Keratinocyte (primary cell): ENCODE data around the gene PFDN2. TPM values are rescaled to one million over a fixed set of nuclear protein-coding genes. Genes with fewer than 3 reads are reported as not detected.
A peak's percentile ranks its signal among the peaks of the same experiment; 100 is the strongest.

Source experiments
- DNase-seq: peaks from one replicate; pipeline ENCODE4 v3.0.0-alpha.2; 2011; ENCODE audit warnings: low read depth, missing footprints, low spot score
- FAIRE-seq: peaks from 2 replicates; lab custom pipeline; 2011; peaks lifted over from hg19 to GRCh38; lab: Jason Lieb, UNC
- H2AFZ ChIP-seq: 2 replicates; pipeline ENCODE4 v1.6.0; 2012; ENCODE audit warnings: low read length, control low read depth, inconsistent platforms; ENCODE audit not compliant: control insufficient read depth
- H3K27ac ChIP-seq: 2 replicates; pipeline ENCODE4 v1.5.1; 2011; ENCODE audit warnings: low read length; ENCODE audit not compliant: control insufficient read depth, insufficient read depth
- H3K27me3 ChIP-seq: 3 replicates; pipeline ENCODE4 v1.6.0; 2011; ENCODE audit warnings: low read length; ENCODE audit not compliant: control insufficient read depth, insufficient read depth; ENCODE audit errors: extremely low read depth
- H3K36me3 ChIP-seq, 2 experiments: 2 replicates in 1 of 2; 3 replicates in 1 of 2; pipeline ENCODE4 v1.5.1; 2011; ENCODE audit warnings: low read length in 2 of 2, mild to moderate bottlenecking in 1 of 2; ENCODE audit not compliant: control insufficient read depth in 2 of 2, insufficient read depth in 2 of 2; ENCODE audit errors: extremely low read depth in 1 of 2
- H3K4me1 ChIP-seq: 3 replicates; pipeline ENCODE4 v1.5.1; 2011; ENCODE audit warnings: low read length; ENCODE audit not compliant: control insufficient read depth, insufficient read depth; ENCODE audit errors: extremely low read depth
- H3K4me2 ChIP-seq: 3 replicates; pipeline ENCODE4 v1.6.0; 2011; ENCODE audit warnings: low read depth, low read length; ENCODE audit not compliant: control insufficient read depth, insufficient read depth; ENCODE audit errors: extremely low read depth
- H3K4me3 ChIP-seq, 3 experiments: fragments of 200-600 bp in 1 of 3; sonication (generic) in 1 of 3; 2 replicates in 2 of 3; 3 replicates in 1 of 3; pipeline ENCODE4 v1.5.1; 2011 to 2016; ENCODE audit warnings: low read length in 3 of 3, mild to moderate bottlenecking in 3 of 3, control low read depth in 2 of 3, inconsistent platforms in 1 of 3, low read depth in 1 of 3, mixed read lengths in 1 of 3, mixed run types in 1 of 3, moderate library complexity in 1 of 3; ENCODE audit not compliant: control insufficient read depth in 2 of 3, insufficient read depth in 2 of 3; ENCODE audit errors: extremely low read depth in 1 of 3
- H3K79me2 ChIP-seq: 2 replicates; pipeline ENCODE4 v1.6.0; 2012; ENCODE audit warnings: low read length; ENCODE audit not compliant: control insufficient read depth, insufficient read depth
- H3K9ac ChIP-seq: 3 replicates; pipeline ENCODE4 v1.6.0; 2011; ENCODE audit warnings: low read length; ENCODE audit not compliant: control insufficient read depth, insufficient read depth; ENCODE audit errors: extremely low read depth
- H3K9me1 ChIP-seq: 3 replicates; pipeline ENCODE4 v1.6.0; 2011; ENCODE audit warnings: low read length; ENCODE audit not compliant: control insufficient read depth, insufficient read depth; ENCODE audit errors: extremely low read depth
- H3K9me3 ChIP-seq: 2 replicates; pipeline ENCODE4 v1.5.1; 2012; ENCODE audit warnings: low read depth, low read length; ENCODE audit not compliant: control insufficient read depth
- H4K20me1 ChIP-seq: 3 replicates; pipeline ENCODE4 v1.6.0; 2011; ENCODE audit warnings: low read length; ENCODE audit not compliant: control insufficient read depth, insufficient read depth; ENCODE audit errors: extremely low read depth
- EZH2 ChIP-seq: IDR thresholded peaks from one replicate; pipeline ENCODE4 v1.6.1; 2012; ENCODE audit warnings: inconsistent platforms, mild to moderate bottlenecking, low read length, moderate library complexity
- dilution Hi-C: fragments of 300-500 bp; cut with MboI; formaldehyde crosslinking; loops from one replicate; pipeline ENCODE4 v1.7.0; 2020; ENCODE audit warnings: low sequenced_read_pairs; ENCODE audit not compliant: extremely low pct_ligation_motif_present
- polyA plus RNA-seq, 5 experiments: library from polyadenylated mRNA; depleted of rRNA in 3 of 5; stranded (reverse) in 3 of 5; stranded (forward) in 1 of 5; unstranded in 1 of 5; fragments of >200 nt; gene quantifications; 1 replicate in 1 of 5; 2 replicates in 3 of 5; 3 replicates in 1 of 5; pipeline versions ENCODE4 v1.2.1 to v1.2.3, GENCODE V29; 2011 to 2012; ENCODE audit warnings: missing spikeins in 2 of 5, low read depth in 1 of 5, low replicate concordance in 1 of 5
- TF ChIP-seq, protein P1 (sequence below), 3 experiments: IDR thresholded peaks in 1 of 3; conservative IDR thresholded peaks in 1 of 3; optimal IDR thresholded peaks in 1 of 3; 2 replicates in 2 of 3; 3 replicates in 1 of 3; pipeline versions ENCODE3 to v1.5.1; 2011; ENCODE audit warnings: low read length in 3 of 3, mild to moderate bottlenecking in 3 of 3, moderate library complexity in 2 of 3, control low read depth in 1 of 3, inconsistent platforms in 1 of 3; ENCODE audit not compliant: insufficient read depth in 2 of 3; ENCODE audit errors: extremely low read depth in 1 of 3

PFDN2 gene
- polyA plus RNA-seq, 1 donor (not counting 4 experiments of a cell fraction or from before 2014, with no cell fraction given): 184 TPM

DNA sequence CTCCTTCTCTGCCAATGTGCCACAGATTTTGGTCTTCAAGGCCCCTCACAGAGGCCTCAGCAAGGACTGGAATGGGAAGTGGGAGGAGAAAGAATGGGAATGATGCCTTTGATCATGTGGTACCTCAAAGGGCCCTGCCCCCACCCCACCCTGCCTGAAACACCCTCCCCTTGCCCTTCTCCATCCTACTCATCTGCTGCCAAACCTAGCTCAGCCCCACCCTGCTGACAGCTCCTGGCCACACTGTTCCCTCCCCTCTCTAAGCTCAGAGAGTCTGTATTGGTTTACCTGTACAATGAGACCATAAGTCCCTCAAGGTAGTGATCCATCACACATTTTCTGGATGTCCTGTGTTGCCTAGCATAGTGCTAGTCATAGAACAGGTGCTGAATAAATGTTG, 41.4 kb downstream of the PFDN2 start:
- no peak for TF ChIP-seq EZH2
- TF ChIP-seq, protein P1, sequence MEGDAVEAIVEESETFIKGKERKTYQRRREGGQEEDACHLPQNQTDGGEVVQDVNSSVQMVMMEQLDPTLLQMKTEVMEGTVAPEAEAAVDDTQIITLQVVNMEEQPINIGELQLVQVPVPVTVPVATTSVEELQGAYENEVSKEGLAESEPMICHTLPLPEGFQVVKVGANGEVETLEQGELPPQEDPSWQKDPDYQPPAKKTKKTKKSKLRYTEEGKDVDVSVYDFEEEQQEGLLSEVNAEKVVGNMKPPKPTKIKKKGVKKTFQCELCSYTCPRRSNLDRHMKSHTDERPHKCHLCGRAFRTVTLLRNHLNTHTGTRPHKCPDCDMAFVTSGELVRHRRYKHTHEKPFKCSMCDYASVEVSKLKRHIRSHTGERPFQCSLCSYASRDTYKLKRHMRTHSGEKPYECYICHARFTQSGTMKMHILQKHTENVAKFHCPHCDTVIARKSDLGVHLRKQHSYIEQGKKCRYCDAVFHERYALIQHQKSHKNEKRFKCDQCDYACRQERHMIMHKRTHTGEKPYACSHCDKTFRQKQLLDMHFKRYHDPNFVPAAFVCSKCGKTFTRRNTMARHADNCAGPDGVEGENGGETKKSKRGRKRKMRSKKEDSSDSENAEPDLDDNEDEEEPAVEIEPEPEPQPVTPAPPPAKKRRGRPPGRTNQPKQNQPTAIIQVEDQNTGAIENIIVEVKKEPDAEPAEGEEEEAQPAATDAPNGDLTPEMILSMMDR (optimal IDR thresholded peaks at IDR 0.05 in 1 of 3, IDR thresholded peaks at IDR 0.05 in 1 of 3, conservative IDR thresholded peaks at IDR 0.05 in 1 of 3; ENCODE audit: extremely low read depth in 1 of 3, insufficient read depth in 2 of 3, low read length in 3 of 3): no peak
- Histone ChIP-seq H4K20me1 (no peaks in the 10 kb centered on the region), H2AFZ (no peak overlapping the region), H3K79me2 (no peaks in the 10 kb centered on the region), H3K4me2 (no peak overlapping the region), H3K9me3 (no peaks in the 10 kb centered on the region), H3K36me3 (no peaks in the 10 kb centered on the region), H3K4me3 (no peak overlapping the region), H3K9ac (no peak overlapping the region), H3K9me1 (peaks cover 2% of the 10 kb centered on the region), H3K27me3 (no peaks in the 10 kb centered on the region), H3K27ac (no peak overlapping the region), H3K4me1 (peaks cover 32% of the 10 kb centered on the region)
- DNase-seq (no peak), FAIRE-seq (peak; percentile 75)
- dilution Hi-C loops: no loop called here

DNA sequence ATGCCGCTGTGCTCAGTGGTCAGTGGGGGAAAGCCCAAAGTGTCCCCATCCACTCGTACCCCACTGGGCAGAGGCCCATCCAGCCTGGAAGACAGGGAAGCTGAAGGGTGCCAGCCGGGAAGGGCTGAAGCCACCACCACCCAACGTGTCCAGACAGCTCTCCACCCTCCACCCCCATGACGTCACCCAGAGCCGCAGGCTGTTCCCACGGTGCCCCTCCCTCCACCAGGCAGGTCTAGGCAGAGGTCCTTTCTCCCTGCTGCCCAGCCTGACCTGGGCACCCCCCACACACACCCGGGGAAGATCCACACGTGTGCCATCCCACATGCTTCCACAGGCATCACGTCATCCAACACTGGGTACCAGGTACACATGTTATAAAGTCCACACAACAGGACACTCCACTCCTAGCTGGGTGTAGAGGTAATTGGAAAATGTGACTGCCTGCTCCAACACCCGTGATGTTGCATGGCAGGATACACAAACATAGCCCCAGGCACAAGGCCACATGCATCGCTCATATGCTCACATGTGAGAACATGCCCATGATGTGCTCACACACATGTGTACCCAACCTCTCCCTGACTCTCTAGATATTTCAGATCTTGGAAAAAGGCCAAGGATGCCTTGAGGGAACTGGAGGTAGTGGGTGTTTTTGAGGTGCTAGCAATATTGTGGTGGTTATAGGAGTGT, 43.0 kb downstream of the PFDN2 start:
- peak overlapping the region; percentile 95 for H3K27ac ChIP-seq

More for the DNA sequence above, 43.0 kb downstream of the PFDN2 start:
- peak overlapping the region; percentile 71 for H3K4me2 ChIP-seq
- no peaks in the 10 kb centered on the region for H3K27me3 ChIP-seq
- dilution Hi-C loops: no loop called here
- H3K9ac ChIP-seq: peak overlapping the region; percentile 72
- H3K9me1 ChIP-seq: peaks cover 2% of the 10 kb centered on the region
- DNase-seq: peak; percentile 93
- H4K20me1 ChIP-seq: no peaks in the 10 kb centered on the region
- H3K4me1 ChIP-seq: peaks cover 27% of the 10 kb centered on the region
- peak overlapping the region in 2 of 3 experiments; percentile 21 to 34 for H3K4me3 ChIP-seq
- no peak for TF ChIP-seq EZH2
- TF ChIP-seq, protein P1 (optimal IDR thresholded peaks at IDR 0.05 in 1 of 3, IDR thresholded peaks at IDR 0.05 in 1 of 3, conservative IDR thresholded peaks at IDR 0.05 in 1 of 3; ENCODE audit: extremely low read depth in 1 of 3, insufficient read depth in 2 of 3, low read length in 3 of 3): no peak
- H3K36me3 ChIP-seq: no peaks in the 10 kb centered on the region
- no peaks in the 10 kb centered on the region for H3K79me2 ChIP-seq
- FAIRE-seq: peak; percentile 93
- peak overlapping the region; percentile 63 for H2AFZ ChIP-seq
- H3K9me3 ChIP-seq: no peaks in the 10 kb centered on the region
